Measurements from ENCODE around the gene PHF21A. TPM values are rescaled to one million over a fixed set of nuclear protein-coding genes. Genes with fewer than 3 reads are reported as not detected.

Gene PHF21A
- total and polyA plus RNA-seq, 4 donors = 3.6 to 8.5 (median 6.2) TPM

GRCh38 chr11:46038529-46038928, 82.7 kb downstream of the PHF21A start (continued):
- TF ChIP-seq CTCF (IDR thresholded peaks at IDR 0.05; ENCODE audit: low read depth, low read length, missing input control) = no peak
- no peak for TF ChIP-seq RAD21 (IDR thresholded peaks at IDR 0.05)
- no peak for TF ChIP-seq GABPA (IDR thresholded peaks at IDR 0.05 in 1 of 2, conservative IDR thresholded peaks at IDR 0.05 in 1 of 2)

GRCh38 chr11:46036969-46037368, 84.3 kb downstream of the PHF21A start:
- no peaks in the 10 kb centered on the region for H3K36me3 ChIP-seq (ENCODE audit: control insufficient read depth in 4 of 4, insufficient read depth in 3 of 4, low read depth in 1 of 4, low read length in 3 of 4)
- H3K4me3 ChIP-seq (ENCODE audit: low read depth in 1 of 3, low read length in 3 of 3) = no peak overlapping the region
- no peak for DNase-seq (ENCODE audit: low spot score)
- 94% methylated on average over 2 of the region's 2 CpGs for WGBS
- TF ChIP-seq FOXA2 (IDR thresholded peaks at IDR 0.05) = no peak
- no peak for TF ChIP-seq HNF4G (IDR thresholded peaks at IDR 0.05)
- no peak for TF ChIP-seq MAX (IDR thresholded peaks at IDR 0.05)
- no peak for TF ChIP-seq REST (IDR thresholded peaks at IDR 0.05)
- TF ChIP-seq CTCF (IDR thresholded peaks at IDR 0.05; ENCODE audit: low read depth, low read length, missing input control) = no peak
- TF ChIP-seq YY1 (IDR thresholded peaks at IDR 0.05) = no peak
- TF ChIP-seq FOXA1 (IDR thresholded peaks at IDR 0.05) = no peak
- TF ChIP-seq ZBTB33 (IDR thresholded peaks at IDR 0.05) = no peak
- TF ChIP-seq GABPA (IDR thresholded peaks at IDR 0.05 in 1 of 2, conservative IDR thresholded peaks at IDR 0.05 in 1 of 2) = no peak
- TF ChIP-seq TAF1 (conservative IDR thresholded peaks at IDR 0.05) = no peak
- TF ChIP-seq RAD21 (IDR thresholded peaks at IDR 0.05) = no peak
- no peak for TF ChIP-seq JUND (IDR thresholded peaks at IDR 0.05)
- no peak for TF ChIP-seq ATF3 (IDR thresholded peaks at IDR 0.05)
- no peak for TF ChIP-seq EGR1 (IDR thresholded peaks at IDR 0.05; ENCODE audit: low read depth in 2 of 2)
- TF ChIP-seq NR2F2 (IDR thresholded peaks at IDR 0.05) = no peak
- TF ChIP-seq SP1 (IDR thresholded peaks at IDR 0.05) = no peak
- TF ChIP-seq HNF4A (conservative IDR thresholded peaks at IDR 0.05) = no peak
- no peak for TF ChIP-seq RXRA (IDR thresholded peaks at IDR 0.05)
- H3K4me1 ChIP-seq (ENCODE audit: control insufficient read depth in 4 of 4, insufficient read depth in 4 of 4, low read length in 3 of 4) = no peaks in the 10 kb centered on the region
- no peaks in the 10 kb centered on the region for H3K9me3 ChIP-seq (ENCODE audit: control insufficient read depth in 4 of 4, low read length in 3 of 4)
- H3K9ac ChIP-seq (ENCODE audit: low read depth in 1 of 2, low read length in 2 of 2) = no peak overlapping the region
- no peak overlapping the region for H3K27ac ChIP-seq (ENCODE audit: low read depth in 1 of 2, low read length in 2 of 2)
- H3K27me3 ChIP-seq (ENCODE audit: control insufficient read depth in 4 of 4, insufficient read depth in 4 of 4, low read length in 3 of 4) = no peaks in the 10 kb centered on the region
